Tibial nerve (tissue), 3 donors: ENCODE data around the gene ERMARD.

Experiments
- POLR2A ChIP-seq, 2 donors: fragments of 450-650 bp; IDR thresholded peaks; one replicate each; pipeline ENCODE4 v1.6.1; 2017; ENCODE audit warnings: antibody characterized with exemption in 2 of 2, mild to moderate bottlenecking in 2 of 2, moderate library complexity in 2 of 2
- TF ChIP-seq, protein P1 (sequence below), 5 experiments: fragments of 200-600 bp in 3 of 5; fragments of 450-650 bp in 2 of 5; sonication (generic) in 3 of 5; IDR thresholded peaks; one replicate each; pipeline ENCODE4 v1.5.1; 2016 to 2019; ENCODE audit warnings: antibody characterized with exemption in 5 of 5, mild to moderate bottlenecking in 3 of 5, moderate library complexity in 2 of 5

DNA sequence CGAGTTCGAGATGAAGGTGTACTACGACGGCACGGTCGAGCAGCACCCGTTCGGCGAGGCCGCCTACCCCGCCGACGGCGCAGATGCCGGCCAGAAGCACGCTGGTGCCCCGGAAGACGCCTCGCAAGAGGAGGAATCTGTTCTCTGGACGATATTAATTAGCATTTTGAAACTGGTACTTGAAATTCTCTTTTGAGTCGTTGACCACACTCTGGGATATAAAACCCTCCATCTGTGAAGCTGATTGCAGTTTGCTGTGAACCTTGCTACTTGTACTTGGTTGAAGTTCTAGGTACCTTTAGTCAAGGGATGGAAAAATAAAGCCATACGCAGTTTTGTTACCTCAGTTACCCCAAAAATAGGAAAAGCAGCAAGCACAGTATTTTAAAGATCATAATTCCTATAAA, 48.6 kb upstream of the ERMARD start:
- TF ChIP-seq POLR2A (IDR thresholded peaks at IDR 0.05), result no peak
- TF ChIP-seq, protein P1, sequence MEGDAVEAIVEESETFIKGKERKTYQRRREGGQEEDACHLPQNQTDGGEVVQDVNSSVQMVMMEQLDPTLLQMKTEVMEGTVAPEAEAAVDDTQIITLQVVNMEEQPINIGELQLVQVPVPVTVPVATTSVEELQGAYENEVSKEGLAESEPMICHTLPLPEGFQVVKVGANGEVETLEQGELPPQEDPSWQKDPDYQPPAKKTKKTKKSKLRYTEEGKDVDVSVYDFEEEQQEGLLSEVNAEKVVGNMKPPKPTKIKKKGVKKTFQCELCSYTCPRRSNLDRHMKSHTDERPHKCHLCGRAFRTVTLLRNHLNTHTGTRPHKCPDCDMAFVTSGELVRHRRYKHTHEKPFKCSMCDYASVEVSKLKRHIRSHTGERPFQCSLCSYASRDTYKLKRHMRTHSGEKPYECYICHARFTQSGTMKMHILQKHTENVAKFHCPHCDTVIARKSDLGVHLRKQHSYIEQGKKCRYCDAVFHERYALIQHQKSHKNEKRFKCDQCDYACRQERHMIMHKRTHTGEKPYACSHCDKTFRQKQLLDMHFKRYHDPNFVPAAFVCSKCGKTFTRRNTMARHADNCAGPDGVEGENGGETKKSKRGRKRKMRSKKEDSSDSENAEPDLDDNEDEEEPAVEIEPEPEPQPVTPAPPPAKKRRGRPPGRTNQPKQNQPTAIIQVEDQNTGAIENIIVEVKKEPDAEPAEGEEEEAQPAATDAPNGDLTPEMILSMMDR (IDR thresholded peaks at IDR 0.05), result no peak
